ENCODE results near the gene ELAVL1. TPM values are rescaled to one million over a fixed set of nuclear protein-coding genes. Genes with fewer than 3 reads are reported as not detected.
"Not testable (repeated sequence)": the region's sequence is repeated elsewhere in the genome, so short reads cannot be mapped to it uniquely, and the experiment has no call there.

ELAVL1 gene
- total RNA-seq, 1 experiment from 2014 or later, result 102 TPM

DNA sequence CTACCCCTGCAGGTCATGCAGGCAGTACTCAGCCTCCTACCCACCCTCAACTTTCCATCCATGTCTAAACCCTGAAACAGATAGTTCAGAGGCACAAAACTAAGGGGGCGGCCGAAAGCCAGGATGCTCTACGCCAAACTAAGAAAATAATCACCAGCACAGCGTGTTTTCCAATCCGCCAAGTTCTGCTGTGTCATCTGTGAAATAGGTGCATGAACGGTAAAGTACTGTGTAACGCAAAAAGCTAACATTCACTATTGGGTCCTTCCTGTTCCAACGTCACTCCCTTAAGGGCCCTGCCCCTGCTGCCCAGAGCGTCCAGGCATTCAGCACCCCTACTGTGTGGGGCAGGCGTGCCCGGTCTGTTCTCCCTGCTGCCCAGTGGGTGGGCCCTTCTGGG lies 49.7 kb downstream of the ELAVL1 start:
- DNase-seq (ENCODE audit: low spot score), result no peak
- in situ Hi-C loops (cut with HindIII; ENCODE audit: low sequenced_read_pairs), result no loop called here

- in situ Hi-C loops (cut with HindIII; ENCODE audit: low sequenced_read_pairs), result no loop called here
- no peak for DNase-seq (ENCODE audit: low spot score)
Observed at GRCh38 chr19:7953576-7953975, 51.9 kb downstream of the ELAVL1 start.

GRCh38 chr19:7953060-7953459 lies 52.4 kb downstream of the ELAVL1 start:
- in situ Hi-C loops (cut with HindIII; ENCODE audit: low sequenced_read_pairs), result no loop called here
- peak; percentile 84 for DNase-seq (ENCODE audit: low spot score)

- in situ Hi-C loops (cut with HindIII; ENCODE audit: low sequenced_read_pairs), result no loop called here
- DNase-seq (ENCODE audit: low spot score), result no peak
Observed at GRCh38 chr19:7947939-7948338, 57.5 kb downstream of the ELAVL1 start.

DNA sequence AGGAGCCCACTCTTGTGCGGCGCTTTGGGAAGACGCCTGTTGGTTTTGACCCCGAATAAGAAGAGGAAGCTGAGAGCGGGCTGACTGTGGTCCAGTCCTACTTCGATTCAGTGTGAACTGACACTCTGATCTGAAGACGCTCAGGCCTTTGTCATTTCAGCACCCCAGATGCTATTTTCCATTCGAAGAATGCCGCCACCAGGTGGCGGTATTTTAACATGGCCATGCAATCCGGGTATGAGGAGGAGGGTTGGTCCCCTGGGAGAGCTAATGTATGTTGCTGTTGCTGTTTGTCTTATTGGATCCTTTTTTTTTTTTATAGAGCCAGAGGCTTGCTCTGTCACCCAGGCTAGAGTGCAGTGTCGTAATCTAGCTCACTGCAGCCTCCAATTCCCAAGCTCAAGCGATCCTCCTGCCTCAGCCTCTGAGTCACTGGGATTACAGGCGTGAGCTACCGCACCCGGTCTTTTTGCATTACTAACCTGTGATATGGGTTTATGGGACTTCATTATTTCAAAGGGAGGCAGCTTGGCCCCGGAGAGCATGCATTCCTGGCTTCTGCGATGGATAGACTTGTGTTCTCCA lies 61.2 kb downstream of the ELAVL1 start:
- DNase-seq (ENCODE audit: low spot score), result peak; percentile 92
- in situ Hi-C loops (cut with HindIII; ENCODE audit: low sequenced_read_pairs), result no loop called here

DNA sequence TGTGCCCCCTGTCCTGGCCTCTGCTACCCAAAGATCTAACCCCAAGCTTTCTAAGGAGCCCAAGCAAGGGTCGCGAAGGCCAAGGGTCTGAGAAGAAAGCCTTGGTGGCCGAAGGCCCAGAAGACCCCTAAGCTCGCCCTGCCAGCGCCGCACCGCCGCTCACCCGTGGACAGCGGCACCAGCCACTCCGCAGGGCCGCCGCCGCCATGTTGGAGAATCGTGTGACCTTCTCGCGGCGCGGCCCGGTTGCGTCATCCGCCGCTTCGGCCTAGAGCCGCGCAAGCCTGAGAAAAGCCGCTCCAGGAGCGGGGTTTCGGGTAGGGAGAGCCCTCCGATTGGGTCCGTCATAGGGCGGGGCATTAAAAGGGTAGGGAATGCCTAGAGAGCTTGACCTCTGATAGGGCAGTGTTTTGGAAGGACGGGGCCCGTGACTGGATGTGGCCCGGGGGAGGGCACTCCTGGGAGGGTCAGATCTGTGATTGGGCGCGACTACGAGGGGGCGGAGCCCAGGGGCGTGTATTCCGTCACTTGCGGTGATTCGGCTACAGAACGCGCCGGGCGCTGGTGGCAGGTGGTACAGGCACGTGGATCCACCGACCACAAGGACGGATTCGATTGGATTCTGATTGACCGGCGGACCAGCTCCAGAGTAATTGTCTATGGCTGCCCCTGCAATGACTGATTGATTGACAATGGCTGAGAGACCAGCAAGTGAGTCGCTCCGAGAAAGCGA lies 61.8 kb downstream of the ELAVL1 start, which contains the start of gene TIMM44:
Gene TIMM44, minus strand, starts transcription at position 223 of the 733 bp plus-strand sequence. Its CDS starts 15 bp downstream, at position 208.
- peak; percentile 100 for DNase-seq (ENCODE audit: low spot score)
- in situ Hi-C loops (cut with HindIII; ENCODE audit: low sequenced_read_pairs), result no loop called here

DNA sequence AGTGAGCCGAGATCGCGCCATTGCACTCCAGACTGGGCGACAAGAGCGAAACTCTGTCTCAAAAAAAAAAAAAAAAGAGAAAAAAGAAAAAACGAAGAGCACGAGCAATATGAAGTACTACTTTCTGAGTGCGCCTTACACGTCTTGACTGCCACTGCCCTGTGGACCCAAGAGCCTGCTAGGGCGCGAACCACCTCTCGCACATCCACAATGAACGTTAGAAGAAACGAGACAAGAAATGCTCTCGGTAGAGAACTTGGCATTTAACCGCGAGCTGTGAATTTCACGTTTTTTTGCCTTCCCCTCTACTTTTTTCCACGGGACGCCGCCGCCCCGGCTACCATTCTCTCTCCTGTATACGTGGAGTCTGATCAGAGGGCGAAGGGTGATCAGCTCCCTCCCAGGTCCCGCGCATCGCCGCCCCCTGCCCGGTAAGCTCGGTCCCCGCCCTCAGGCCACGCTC lies 62.4 kb downstream of the ELAVL1 start:
- no peak for DNase-seq (ENCODE audit: low spot score)
- in situ Hi-C loops (cut with HindIII; ENCODE audit: low sequenced_read_pairs), result no loop called here

DNA sequence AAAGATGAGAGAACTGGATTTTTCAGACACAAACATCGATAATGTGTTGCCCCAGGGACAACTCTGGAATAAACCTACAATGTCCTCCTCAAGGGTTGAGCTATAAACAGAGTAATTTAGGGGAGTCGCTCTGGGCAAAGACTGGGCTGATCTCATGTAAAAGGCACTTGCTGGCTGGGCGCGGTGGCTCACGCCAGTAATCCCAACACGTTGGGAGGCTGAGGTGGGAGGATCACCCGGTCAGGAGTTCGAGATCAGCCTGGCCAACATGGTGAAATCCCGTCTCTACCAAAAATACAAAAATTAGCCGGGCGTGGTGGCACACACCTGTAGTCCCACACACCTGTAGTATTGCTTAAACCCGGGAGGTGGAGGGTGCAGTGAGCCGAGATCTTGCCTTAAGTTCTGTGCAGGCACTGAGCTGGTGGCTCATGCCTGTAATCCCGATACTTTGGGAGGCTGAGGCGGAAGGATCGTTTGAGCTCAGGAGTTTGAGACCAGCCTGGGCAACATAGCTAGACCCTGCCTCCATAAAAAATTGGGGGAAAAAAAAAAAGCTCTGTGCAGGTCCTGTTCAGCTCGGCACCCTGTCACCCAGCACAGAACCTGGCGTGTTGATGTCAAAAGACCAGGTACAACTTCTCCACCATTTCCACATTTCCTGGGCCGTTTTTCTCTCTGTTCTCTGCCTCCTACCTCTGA lies 63.4 kb downstream of the ELAVL1 start:
- DNase-seq (ENCODE audit: low spot score), result no peak
- in situ Hi-C loops (cut with HindIII; ENCODE audit: low sequenced_read_pairs), result no loop called here

GRCh38 chr19:7940841-7941240 lies 64.6 kb downstream of the ELAVL1 start:
- in situ Hi-C loops (cut with HindIII; ENCODE audit: low sequenced_read_pairs), result no loop called here
- DNase-seq (ENCODE audit: low spot score), result no peak

GRCh38 chr19:7934766-7935165 lies 70.7 kb downstream of the ELAVL1 start:
- no peak for DNase-seq (ENCODE audit: low spot score)
- in situ Hi-C loops (cut with HindIII; ENCODE audit: low sequenced_read_pairs), result no loop called here

DNA sequence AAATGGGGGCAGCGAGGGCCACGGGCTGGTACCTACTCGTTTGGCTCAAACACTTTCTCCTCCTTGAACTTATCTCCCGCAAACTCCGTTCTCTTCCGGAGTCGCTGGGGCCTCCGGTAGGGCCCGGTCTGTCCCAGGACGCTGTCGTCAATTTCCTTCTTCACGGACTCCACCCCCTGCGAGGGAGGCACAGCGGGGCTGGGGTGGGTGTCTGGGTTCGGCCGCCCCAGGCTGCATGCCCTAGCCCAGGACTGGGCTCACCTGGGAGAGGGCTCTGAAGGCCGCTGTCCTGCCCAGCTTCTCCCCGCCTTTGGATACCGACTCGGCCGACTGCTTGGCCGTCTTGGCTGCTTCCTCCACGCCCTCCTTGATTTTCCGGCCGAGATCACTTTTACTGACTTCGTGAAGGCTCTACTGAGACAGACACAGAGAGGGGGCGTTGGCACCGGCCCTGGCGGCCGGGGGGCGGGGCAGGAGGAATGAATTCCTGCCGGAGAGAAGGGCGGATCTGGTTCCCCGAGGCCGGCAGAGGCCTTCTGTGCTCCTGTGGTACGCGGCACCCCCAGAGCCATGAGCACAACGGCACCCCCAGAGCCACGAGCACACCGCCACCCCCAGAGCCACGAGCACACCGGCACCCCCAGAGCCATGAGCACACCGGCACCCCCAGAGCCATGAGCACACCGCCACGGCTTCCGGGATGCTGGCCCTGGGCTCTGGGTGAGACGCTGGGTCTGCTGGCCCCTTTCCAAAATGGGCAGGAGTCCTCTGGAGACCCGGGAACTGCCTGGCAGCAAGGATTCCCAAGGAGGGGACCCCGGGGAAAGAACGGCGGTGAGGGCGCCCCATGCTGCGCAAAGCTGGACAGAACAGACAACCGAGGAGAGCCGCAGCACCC lies 71.4 kb downstream of the ELAVL1 start:
- DNase-seq (ENCODE audit: low spot score), result no peak
- in situ Hi-C loops (cut with HindIII; ENCODE audit: low sequenced_read_pairs), result no loop called here

GRCh38 chr19:7933411-7933810 lies 72.0 kb downstream of the ELAVL1 start:
- in situ Hi-C loops (cut with HindIII; ENCODE audit: low sequenced_read_pairs), result no loop called here
- DNase-seq (ENCODE audit: low spot score), result no peak

DNA sequence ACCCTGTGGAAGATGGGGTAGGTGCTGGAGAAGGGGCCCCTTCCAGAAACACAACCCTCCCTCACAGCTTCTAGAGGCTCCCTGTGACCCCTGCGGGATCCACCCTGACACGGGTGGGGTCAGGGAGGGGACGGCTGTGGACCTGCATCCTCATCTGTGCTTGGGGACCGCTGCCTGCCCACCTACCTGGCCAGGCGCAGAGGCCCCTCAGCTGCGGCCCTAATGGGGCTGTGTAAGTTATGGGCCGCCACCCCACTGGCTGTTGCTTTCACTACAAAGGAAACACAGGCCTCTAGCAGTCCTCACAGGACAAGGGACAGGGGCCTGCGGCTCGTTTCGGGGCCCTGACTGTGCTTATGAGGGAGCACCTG lies 72.5 kb downstream of the ELAVL1 start:
- in situ Hi-C loops (cut with HindIII; ENCODE audit: low sequenced_read_pairs), result no loop called here

DNA sequence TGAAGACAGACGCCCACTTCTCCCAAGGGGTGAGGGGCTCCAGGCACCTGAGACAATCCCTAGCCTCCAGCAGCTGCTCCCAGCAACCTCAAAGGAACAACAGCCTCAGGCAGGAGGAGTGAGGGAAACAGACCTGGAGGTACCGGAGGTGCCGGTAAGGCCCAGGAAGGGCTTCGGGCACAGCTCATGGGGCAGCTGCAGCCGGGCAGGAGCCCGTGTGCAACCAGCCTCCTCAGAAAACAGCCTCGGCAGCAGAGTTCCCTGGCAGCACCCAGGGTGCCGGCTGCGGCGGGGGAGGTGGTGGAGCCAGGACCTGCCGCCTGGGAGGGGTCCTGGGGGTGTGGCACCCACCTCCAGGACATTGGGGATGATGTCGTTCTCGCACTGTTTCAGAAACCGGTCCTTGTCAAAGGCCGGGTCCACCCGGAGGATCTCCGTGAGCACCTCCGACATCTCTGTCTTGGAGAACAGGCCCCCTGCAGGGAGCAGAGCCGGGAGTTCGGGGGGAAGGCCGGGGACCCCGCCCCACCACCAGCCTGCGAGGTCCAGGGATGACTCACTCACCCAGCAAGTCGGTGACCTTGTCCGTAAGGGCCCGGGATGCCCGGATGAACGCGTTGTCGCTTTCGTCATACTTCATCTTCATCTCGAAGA lies 73.0 kb downstream of the ELAVL1 start:
- in situ Hi-C loops (cut with HindIII; ENCODE audit: low sequenced_read_pairs), result no loop called here

More for the DNA sequence above, 72.5 kb downstream of the ELAVL1 start:
- no peak for DNase-seq (ENCODE audit: low spot score)

GRCh38 chr19:7931221-7932061 lies 74.0 kb downstream of the ELAVL1 start:
- in situ Hi-C loops (cut with HindIII; ENCODE audit: low sequenced_read_pairs), result no loop called here
- DNase-seq (ENCODE audit: low spot score), result no peak

More for the DNA sequence above, 73.0 kb downstream of the ELAVL1 start:
- no peak for DNase-seq (ENCODE audit: low spot score)

- in situ Hi-C loops (cut with HindIII; ENCODE audit: low sequenced_read_pairs), result no loop called here
- no peak for DNase-seq (ENCODE audit: low spot score)
Observed at GRCh38 chr19:7930765-7931164, 74.7 kb downstream of the ELAVL1 start.

DNA sequence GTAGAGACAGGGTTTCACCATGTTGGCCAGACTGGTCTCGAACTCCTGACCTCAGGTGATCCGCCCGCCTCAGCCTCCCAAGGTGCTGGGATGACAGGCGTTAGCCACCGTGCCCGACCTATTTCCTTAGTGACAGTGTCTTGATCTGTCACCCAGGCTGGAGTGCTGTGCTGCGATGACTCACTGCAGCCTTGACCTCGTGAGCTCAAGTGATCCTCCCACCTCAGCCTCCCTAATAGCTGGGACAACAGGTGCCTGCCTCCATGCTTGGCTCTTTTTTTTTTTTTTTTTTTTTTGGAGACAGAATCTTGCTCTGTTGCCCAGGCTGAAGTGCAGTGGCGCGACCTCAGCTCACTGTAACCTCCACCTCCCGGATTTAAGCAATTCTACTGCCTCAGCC lies 75.4 kb downstream of the ELAVL1 start:
- DNase-seq (ENCODE audit: low spot score); in situ Hi-C loops (cut with HindIII; ENCODE audit: low sequenced_read_pairs): not testable (repeated sequence)
